HepG2 (cell line): ENCODE measurements around the gene FBXO24. TPM values are rescaled to one million over a fixed set of nuclear protein-coding genes. Genes with fewer than 3 reads are reported as not detected.

ENCODE experiments used
- ARNT ChIP-seq: fragments of 450-650 bp; IDR thresholded peaks from 2 replicates; pipeline ENCODE4 v1.6.1; 2017
- CBFB ChIP-seq: sonication (generic); formaldehyde crosslinking; IDR thresholded peaks from 2 replicates; pipeline ENCODE4 v1.4.0; 2020; ENCODE audit warnings: missing genetic modification reagents
- CREM ChIP-seq, 2 experiments: sonication (generic) in 1 of 2; formaldehyde crosslinking in 1 of 2; IDR thresholded peaks; 2 replicates each; pipeline versions ENCODE4 v1.4.0 to v1.6.1; 2016 to 2020; ENCODE audit warnings: antibody characterized with exemption in 1 of 2, mild to moderate bottlenecking in 1 of 2, missing genetic modification reagents in 1 of 2
- FOXJ3 ChIP-seq: sonication (generic); formaldehyde crosslinking; IDR thresholded peaks from 2 replicates; pipeline ENCODE4 v1.4.0; 2020; ENCODE audit warnings: missing genetic modification reagents, mild to moderate bottlenecking, borderline replicate concordance
- GMEB1 ChIP-seq: sonication (generic); formaldehyde crosslinking; IDR thresholded peaks from 2 replicates; pipeline ENCODE4 v1.5.1; 2020; ENCODE audit warnings: missing genetic modification reagents, mild to moderate bottlenecking, borderline replicate concordance
- TARDBP ChIP-seq: sonication (generic); formaldehyde crosslinking; IDR thresholded peaks from 2 replicates; pipeline ENCODE4 v1.8.0; 2022; ENCODE audit warnings: mild to moderate bottlenecking, missing genetic modification reagents
- ZIK1 ChIP-seq: sonication (generic); formaldehyde crosslinking; IDR thresholded peaks from 2 replicates; pipeline ENCODE4 v1.5.0; 2020; ENCODE audit warnings: mild to moderate bottlenecking, low read depth, missing genetic modification reagents, borderline replicate concordance
- ZNF383 ChIP-seq: sonication (generic); formaldehyde crosslinking; IDR thresholded peaks from 2 replicates; pipeline ENCODE4 v1.4.0; 2020; ENCODE audit warnings: missing genetic modification reagents, mild to moderate bottlenecking, borderline replicate concordance
- ZNF563 ChIP-seq: sonication (generic); formaldehyde crosslinking; IDR thresholded peaks from 2 replicates; pipeline ENCODE4 v1.8.0; 2022; ENCODE audit warnings: mild to moderate bottlenecking, moderate library complexity, missing genetic modification reagents
- polyA plus RNA-seq, 8 experiments: library from polyadenylated mRNA; depleted of rRNA in 3 of 8; stranded (reverse) in 7 of 8; unstranded in 1 of 8; fragments of >200 nt; fragmentation: Illumina TruSeq in 4 of 8; extraction: Trizol in 4 of 8; gene quantifications; 2 replicates each; pipeline versions ENCODE4 v1.2.1 to v1.2.3, GENCODE V29; 2011 to 2016; ENCODE audit warnings: low read depth in 4 of 8, missing spikeins in 1 of 8, mixed read lengths in 1 of 8; ENCODE audit not compliant: insufficient read depth in 1 of 8
- total RNA-seq, 5 experiments: library from RNA; depleted of rRNA; stranded (reverse); fragments of >200 nt; fragmentation: Illumina TruSeq; extraction: Trizol; gene quantifications; 2 replicates each; pipeline ENCODE4 v1.2.3, GENCODE V29; 2016; ENCODE audit warnings: low read depth in 1 of 5
- TF ChIP-seq, protein P1 (sequence below): sonication (generic); formaldehyde crosslinking; conservative IDR thresholded peaks from 2 replicates; pipeline ENCODE4 v1.4.0; 2020; ENCODE audit warnings: mild to moderate bottlenecking, missing genetic modification reagents, moderate library complexity
- TF ChIP-seq, protein P2 (sequence below): sonication (generic); formaldehyde crosslinking; IDR thresholded peaks from 2 replicates; pipeline ENCODE4 v1.8.0; 2023; ENCODE audit warnings: mild to moderate bottlenecking, missing genetic modification reagents

FBXO24 gene
- total and polyA plus RNA-seq, 2 of the 13 experiments (the other 11 are each of a cell fraction or from before 2014, with no cell fraction given): 0.20 to 0.55 TPM

DNA sequence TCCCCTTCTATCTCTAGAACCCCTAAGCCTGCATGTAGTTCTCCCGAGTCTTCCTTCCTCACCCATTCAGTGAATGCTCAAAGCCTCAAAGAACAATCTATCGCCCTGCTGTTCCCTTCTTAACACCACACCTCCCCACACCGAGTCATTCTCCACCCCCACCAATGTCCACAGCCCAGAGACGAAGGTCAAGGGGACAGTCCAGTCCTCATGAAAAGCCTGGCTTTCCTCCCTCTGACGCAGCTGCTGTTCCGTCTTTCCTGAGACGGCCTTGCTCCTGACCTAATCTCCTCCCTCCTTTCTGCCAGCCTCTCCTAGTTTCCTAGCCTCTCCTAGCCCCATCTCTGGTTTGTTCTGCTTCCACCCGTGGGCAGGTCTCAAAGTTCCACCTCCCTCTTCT, 35.4 kb downstream of the FBXO24 start (continued):
- no peak for TF ChIP-seq FOXJ3
- TF ChIP-seq ZNF563 (CRISPR knock-in tag): no peak
- no peak for TF ChIP-seq CBFB
- 0 out of 2 replicates have a peak, but pooled peaks have one; percentile 12 for TF ChIP-seq CREM (IDR thresholded peaks at IDR 0.05)
- no peak for TF ChIP-seq CREM (CRISPR knock-in tag; IDR thresholded peaks at IDR 0.05)
- no peak for TF ChIP-seq ZNF383 (CRISPR knock-in tag)
- peak; percentile 47; the same call in 1 of the 2 replicates for TF ChIP-seq TARDBP (CRISPR knock-in tag)
- TF ChIP-seq ARNT: no peak
- TF ChIP-seq, protein P1, sequence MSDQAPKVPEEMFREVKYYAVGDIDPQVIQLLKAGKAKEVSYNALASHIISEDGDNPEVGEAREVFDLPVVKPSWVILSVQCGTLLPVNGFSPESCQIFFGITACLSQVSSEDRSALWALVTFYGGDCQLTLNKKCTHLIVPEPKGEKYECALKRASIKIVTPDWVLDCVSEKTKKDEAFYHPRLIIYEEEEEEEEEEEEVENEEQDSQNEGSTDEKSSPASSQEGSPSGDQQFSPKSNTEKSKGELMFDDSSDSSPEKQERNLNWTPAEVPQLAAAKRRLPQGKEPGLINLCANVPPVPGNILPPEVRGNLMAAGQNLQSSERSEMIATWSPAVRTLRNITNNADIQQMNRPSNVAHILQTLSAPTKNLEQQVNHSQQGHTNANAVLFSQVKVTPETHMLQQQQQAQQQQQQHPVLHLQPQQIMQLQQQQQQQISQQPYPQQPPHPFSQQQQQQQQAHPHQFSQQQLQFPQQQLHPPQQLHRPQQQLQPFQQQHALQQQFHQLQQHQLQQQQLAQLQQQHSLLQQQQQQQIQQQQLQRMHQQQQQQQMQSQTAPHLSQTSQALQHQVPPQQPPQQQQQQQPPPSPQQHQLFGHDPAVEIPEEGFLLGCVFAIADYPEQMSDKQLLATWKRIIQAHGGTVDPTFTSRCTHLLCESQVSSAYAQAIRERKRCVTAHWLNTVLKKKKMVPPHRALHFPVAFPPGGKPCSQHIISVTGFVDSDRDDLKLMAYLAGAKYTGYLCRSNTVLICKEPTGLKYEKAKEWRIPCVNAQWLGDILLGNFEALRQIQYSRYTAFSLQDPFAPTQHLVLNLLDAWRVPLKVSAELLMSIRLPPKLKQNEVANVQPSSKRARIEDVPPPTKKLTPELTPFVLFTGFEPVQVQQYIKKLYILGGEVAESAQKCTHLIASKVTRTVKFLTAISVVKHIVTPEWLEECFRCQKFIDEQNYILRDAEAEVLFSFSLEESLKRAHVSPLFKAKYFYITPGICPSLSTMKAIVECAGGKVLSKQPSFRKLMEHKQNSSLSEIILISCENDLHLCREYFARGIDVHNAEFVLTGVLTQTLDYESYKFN (CRISPR knock-in tag): 0 out of 2 replicates have a peak, but pooled peaks have one; percentile 34
- TF ChIP-seq, protein P2, sequence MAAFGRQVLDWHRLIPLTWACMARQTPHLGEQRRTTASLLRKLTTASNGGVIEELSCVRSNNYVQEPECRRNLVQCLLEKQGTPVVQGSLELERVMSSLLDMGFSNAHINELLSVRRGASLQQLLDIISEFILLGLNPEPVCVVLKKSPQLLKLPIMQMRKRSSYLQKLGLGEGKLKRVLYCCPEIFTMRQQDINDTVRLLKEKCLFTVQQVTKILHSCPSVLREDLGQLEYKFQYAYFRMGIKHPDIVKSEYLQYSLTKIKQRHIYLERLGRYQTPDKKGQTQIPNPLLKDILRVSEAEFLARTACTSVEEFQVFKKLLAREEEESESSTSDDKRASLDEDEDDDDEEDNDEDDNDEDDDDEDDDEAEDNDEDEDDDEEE (CRISPR knock-in tag): no peak
- no peak for TF ChIP-seq GMEB1
- no peak for TF ChIP-seq ZIK1 (CRISPR knock-in tag)
